Rectal smooth muscle tissue (tissue), 1 donor: ENCODE measurements around the gene EMILIN1.
A peak's percentile ranks its signal among the peaks of the same experiment; 100 is the strongest.

Experiments used
- H3K27ac ChIP-seq: one replicate; pipeline ENCODE4 v1.7.0; 2013; ENCODE audit warnings: low read depth, low read length, inconsistent platforms
- H3K27me3 ChIP-seq: one replicate; pipeline ENCODE4 v1.7.0; 2013; ENCODE audit warnings: low read length; ENCODE audit not compliant: control insufficient read depth, insufficient read depth
- H3K36me3 ChIP-seq: one replicate; pipeline ENCODE4 v1.7.0; 2013; ENCODE audit warnings: low read length; ENCODE audit not compliant: control insufficient read depth, insufficient read depth
- H3K4me1 ChIP-seq: one replicate; pipeline ENCODE4 v1.7.0; 2013; ENCODE audit warnings: low read length; ENCODE audit not compliant: control insufficient read depth, insufficient read depth
- H3K4me3 ChIP-seq: one replicate; pipeline ENCODE4 v1.7.0; 2013; ENCODE audit warnings: low read length
- H3K9ac ChIP-seq: one replicate; pipeline ENCODE4 v1.7.0; 2013; ENCODE audit warnings: low read length

The EMILIN1 gene

GRCh38 chr2:27130396-27130795 lies 52.0 kb downstream of the EMILIN1 start:
- Histone ChIP-seq H3K36me3 (peaks cover 23% of the 10 kb centered on the region), H3K4me1 (peaks cover 7% of the 10 kb centered on the region), H3K4me3 (no peak overlapping the region), H3K27ac (no peak overlapping the region), H3K27me3 (no peaks in the 10 kb centered on the region), H3K9ac (no peak overlapping the region)

- H3K27ac ChIP-seq, result no peak overlapping the region
- H3K9ac ChIP-seq, result no peak overlapping the region
- H3K36me3 ChIP-seq, result peaks cover 23% of the 10 kb centered on the region
- H3K27me3 ChIP-seq, result no peaks in the 10 kb centered on the region
- H3K4me1 ChIP-seq, result peaks cover 7% of the 10 kb centered on the region
- H3K4me3 ChIP-seq, result no peak overlapping the region
Measured at GRCh38 chr2:27131429-27131828, 53.0 kb downstream of the EMILIN1 start.

GRCh38 chr2:27133195-27133875 lies 54.9 kb downstream of the EMILIN1 start:
- H3K4me3 ChIP-seq, result peak overlapping the region; percentile 91
- peaks cover 23% of the 10 kb centered on the region for H3K36me3 ChIP-seq
- H3K27me3 ChIP-seq, result no peaks in the 10 kb centered on the region
- no peak overlapping the region for H3K9ac ChIP-seq
- H3K27ac ChIP-seq, result no peak overlapping the region
- H3K4me1 ChIP-seq, result peaks cover 7% of the 10 kb centered on the region

- H3K27ac ChIP-seq, result peak within 1 kb of the TSS; percentile 87
- H3K9ac ChIP-seq, result peak within 1 kb of the TSS; percentile 83
Measured at GRCh38 chr2:27133905-27134780, 55.7 kb downstream of the EMILIN1 start, which contains the start of gene PREB. PREB (minus strand) TSS chr2:27134636; CDS start chr2:27134421, 215 bp downstream.

GRCh38 chr2:27134781-27135477 lies 56.5 kb downstream of the EMILIN1 start:
- H3K9ac ChIP-seq, result no peak overlapping the region
- H3K36me3 ChIP-seq, result peaks cover 18% of the 10 kb centered on the region
- H3K4me3 ChIP-seq, result peak overlapping the region; percentile 91
- peak overlapping the region; percentile 70 for H3K27ac ChIP-seq
- peaks cover 7% of the 10 kb centered on the region for H3K4me1 ChIP-seq
- no peaks in the 10 kb centered on the region for H3K27me3 ChIP-seq

More at GRCh38 chr2:27133905-27134780, 55.7 kb downstream of the EMILIN1 start, which contains the start of gene PREB:
- Histone ChIP-seq H3K36me3 (peaks cover 23% of the 10 kb centered on the region), H3K4me3 (peak within 1 kb of the TSS; percentile 91), H3K4me1 (peaks cover 7% of the 10 kb centered on the region), H3K27me3 (no peaks in the 10 kb centered on the region)

GRCh38 chr2:27135478-27135955 lies 57.1 kb downstream of the EMILIN1 start:
- Histone ChIP-seq H3K27ac (no peak overlapping the region), H3K4me3 (no peak overlapping the region), H3K27me3 (no peaks in the 10 kb centered on the region), H3K4me1 (peaks cover 7% of the 10 kb centered on the region), H3K36me3 (peaks cover 14% of the 10 kb centered on the region), H3K9ac (no peak overlapping the region)
